CD14-positive monocyte (primary cell): ENCODE measurements around the gene EIF4ENIF1. TPM values are rescaled to one million over a fixed set of nuclear protein-coding genes. Genes with fewer than 3 reads are reported as not detected.

Experiments used
- DNase-seq, 3 donors: peaks; one replicate each; pipeline ENCODE4 v3.0.0-alpha.2; 2011 to 2022
- H2AFZ ChIP-seq: 2 replicates; pipeline ENCODE4 v1.6.0; 2012; ENCODE audit warnings: mild to moderate bottlenecking, low read depth, low read length, inconsistent platforms; ENCODE audit not compliant: insufficient read depth, poor library complexity, severe bottlenecking
- H3K27ac ChIP-seq, 2 donors: 1 replicate in 1 of 2; 2 replicates in 1 of 2; pipeline ENCODE4 v1.5.1; 2012 to 2013; ENCODE audit warnings: low read length in 2 of 2, control low read depth in 1 of 2, inconsistent platforms in 1 of 2, low read depth in 1 of 2, mild to moderate bottlenecking in 1 of 2
- H3K27me3 ChIP-seq, 2 donors: one replicate each; pipeline versions ENCODE4 v1.6.0 to v1.6.1; 2011 to 2013; ENCODE audit warnings: low read length in 2 of 2; ENCODE audit not compliant: control insufficient read depth in 2 of 2, insufficient read depth in 2 of 2
- H3K36me3 ChIP-seq, 2 donors: replicated peaks in 1 of 2; 1 replicate in 1 of 2; 2 replicates in 1 of 2; pipeline versions ENCODE4 v1.5.1 to v1.6.1; 2012 to 2013; ENCODE audit warnings: low read length in 2 of 2, control low read depth in 1 of 2, inconsistent platforms in 1 of 2, mild to moderate bottlenecking in 1 of 2; ENCODE audit not compliant: insufficient read depth in 2 of 2, control insufficient read depth in 1 of 2
- H3K4me1 ChIP-seq, 2 donors: 1 replicate in 1 of 2; 2 replicates in 1 of 2; pipeline versions ENCODE4 v1.5.1 to v1.6.1; 2012 to 2013; ENCODE audit warnings: low read length in 2 of 2, control low read depth in 1 of 2, inconsistent platforms in 1 of 2, mild to moderate bottlenecking in 1 of 2, moderate library complexity in 1 of 2; ENCODE audit not compliant: insufficient read depth in 2 of 2, control insufficient read depth in 1 of 2
- H3K4me2 ChIP-seq: replicated peaks from 2 replicates; pipeline ENCODE3; 2012; ENCODE audit warnings: low read length, moderate library complexity, mild to moderate bottlenecking; ENCODE audit not compliant: poor library complexity, severe bottlenecking; ENCODE audit errors: extremely low read depth
- H3K4me3 ChIP-seq, 3 experiments: fragments of 200-600 bp in 1 of 3; sonication (generic) in 1 of 3; replicated peaks in 1 of 3; 1 replicate in 2 of 3; 2 replicates in 1 of 3; pipeline ENCODE4 v1.5.1; 2011 to 2013; ENCODE audit warnings: low read length in 3 of 3, mild to moderate bottlenecking in 3 of 3, control low read depth in 2 of 3, low read depth in 2 of 3, inconsistent platforms in 1 of 3, moderate library complexity in 1 of 3
- H3K79me2 ChIP-seq: 2 replicates; pipeline ENCODE4 v1.6.0; 2012; ENCODE audit warnings: mild to moderate bottlenecking, control low read depth, inconsistent platforms, low read length, moderate library complexity; ENCODE audit not compliant: insufficient read depth
- H3K9ac ChIP-seq: 2 replicates; pipeline ENCODE4 v1.6.0; 2017; ENCODE audit warnings: low read length, mild to moderate bottlenecking; ENCODE audit not compliant: insufficient read depth, poor library complexity, severe bottlenecking
- H3K9me3 ChIP-seq, 2 donors: replicated peaks in 1 of 2; 1 replicate in 1 of 2; 2 replicates in 1 of 2; pipeline versions ENCODE4 v1.5.1 to v1.6.1; 2012 to 2013; ENCODE audit warnings: low read length in 2 of 2, control low read depth in 1 of 2; ENCODE audit not compliant: control insufficient read depth in 1 of 2, insufficient read depth in 1 of 2
- H4K20me1 ChIP-seq: 2 replicates; pipeline ENCODE4 v1.6.0; 2012; ENCODE audit warnings: mild to moderate bottlenecking, low read length, control low read depth, moderate library complexity; ENCODE audit not compliant: insufficient read depth
- H3K27ac Mint-ChIP-seq, 7 donors: one replicate each; pipeline ENCODE4 v1.8.0; 2020; ENCODE audit warnings: mild to moderate bottlenecking in 7 of 7, mixed read lengths in 7 of 7, moderate library complexity in 6 of 7, inconsistent platforms in 2 of 7
- H3K27me3 Mint-ChIP-seq, 3 donors: one replicate each; pipeline ENCODE4 v1.8.0; 2021 to 2022; ENCODE audit warnings: low read depth in 3 of 3, mild to moderate bottlenecking in 3 of 3, mixed read lengths in 3 of 3, moderate library complexity in 3 of 3, inconsistent platforms in 1 of 3
- H3K36me3 Mint-ChIP-seq, 2 donors: one replicate each; pipeline ENCODE4 v1.8.0; 2020; ENCODE audit warnings: mixed read lengths in 2 of 2, inconsistent platforms in 1 of 2, mild to moderate bottlenecking in 1 of 2
- H3K4me1 Mint-ChIP-seq: one replicate; pipeline ENCODE4 v1.8.0; 2020; ENCODE audit warnings: mild to moderate bottlenecking, mixed read lengths
- H3K4me3 Mint-ChIP-seq, 2 donors: one replicate each; pipeline ENCODE4 v1.8.0; 2020; ENCODE audit warnings: mild to moderate bottlenecking in 2 of 2, mixed read lengths in 2 of 2, moderate library complexity in 1 of 2
- H3K9me3 Mint-ChIP-seq, 7 donors: one replicate each; pipeline ENCODE4 v1.8.0; 2020 to 2022; ENCODE audit warnings: mixed read lengths in 7 of 7, mild to moderate bottlenecking in 6 of 7, moderate library complexity in 6 of 7, inconsistent platforms in 2 of 7
- CTCF ChIP-seq: fragments of 200-600 bp; IDR thresholded peaks from one replicate; pipeline ENCODE4 v1.8.0; 2022; ENCODE audit warnings: antibody characterized with exemption, mild to moderate bottlenecking
- WGBS: methylation state at CpG from one replicate; pipeline ENCODE4 v1.1.5; 2013; ENCODE audit warnings: missing lambda C conversion rate; ENCODE audit not compliant: insufficient coverage; 5-methylcytosine and 5-hydroxymethylcytosine counted together
- intact Hi-C, 2 donors: fragments of 100-400 bp; cut with micrococcal nuclease; formaldehyde crosslinking; loops; one replicate each; pipeline versions ENCODE4 v1.15.0 to v1.15.1; 2023
- polyA plus RNA-seq, 3 donors: library from polyadenylated mRNA; depleted of rRNA in 1 of 3; unstranded in 2 of 3; stranded (reverse) in 1 of 3; fragments of 300-500 nt in 2 of 3; fragments of >200 nt in 1 of 3; fragmentation: Illumina TruSeq in 2 of 3; gene quantifications; 1 replicate in 2 of 3; 2 replicates in 1 of 3; pipeline ENCODE4 v1.2.3, GENCODE V29; 2012 to 2021

The EIF4ENIF1 gene
- polyA plus RNA-seq, 3 donors: 2.5 to 17.0 (median 11.5) TPM

GRCh38 chr22:31504282-31504681 lies 14.6 kb upstream of the EIF4ENIF1 start:
- intact Hi-C loops: no loop called here
- Mint-ChIP-seq H3K36me3 (peaks cover 12 to 23% of the 10 kb centered on the region in 2 donors), H3K9me3 (peaks cover 0 to 9% (median 2%) of the 10 kb centered on the region in 7 donors), H3K27ac (no peak overlapping the region), H3K4me3 (no peak overlapping the region), H3K27me3 (no peaks in the 10 kb centered on the region), H3K4me1 (peaks cover 5% of the 10 kb centered on the region)
- H3K27ac ChIP-seq: no peak overlapping the region
- H3K4me3 ChIP-seq: no peak overlapping the region
- DNase-seq: no peak
- no CpG with 5 or more reads among the region's 4 CpGs for WGBS
- H3K4me1 ChIP-seq: no peaks in the 10 kb centered on the region
- no peaks in the 10 kb centered on the region for H3K9me3 ChIP-seq
- no peak overlapping the region for H3K4me2 ChIP-seq
- peaks cover 0 to 4% of the 10 kb centered on the region in 2 donors for H3K36me3 ChIP-seq
- H2AFZ ChIP-seq: no peak overlapping the region
- no peak for TF ChIP-seq CTCF
- no peaks in the 10 kb centered on the region for H3K27me3 ChIP-seq
- peaks cover 4% of the 10 kb centered on the region for H3K79me2 ChIP-seq
- no peaks in the 10 kb centered on the region for H4K20me1 ChIP-seq
- no peak overlapping the region for H3K9ac ChIP-seq

- Mint-ChIP-seq H3K27me3 (peaks cover 0 to 2% (median under 1%) of the 10 kb centered on the region in 3 donors), H3K4me3 (no peak overlapping the region), H3K36me3 (peaks cover 5 to 17% of the 10 kb centered on the region in 2 donors), H3K27ac (peak overlapping the region in 1 of 7 donors; percentile 30), H3K4me1 (peaks cover 5% of the 10 kb centered on the region), H3K9me3 (peaks cover 0 to 9% (median 2%) of the 10 kb centered on the region in 7 donors)
- H3K4me3 ChIP-seq: no peak overlapping the region
- peaks cover 4% of the 10 kb centered on the region for H3K79me2 ChIP-seq
- no peaks in the 10 kb centered on the region for H4K20me1 ChIP-seq
- no peak overlapping the region for H2AFZ ChIP-seq
- H3K27me3 ChIP-seq: no peaks in the 10 kb centered on the region
- no peak overlapping the region for H3K9ac ChIP-seq
- H3K9me3 ChIP-seq: no peaks in the 10 kb centered on the region
- no peak overlapping the region for H3K4me2 ChIP-seq
- 93% methylated on average over 6 of the region's 14 CpGs for whole genome bisulfite sequencing
- H3K36me3 ChIP-seq: no peaks in the 10 kb centered on the region
- no peak for DNase-seq
- intact Hi-C loops: no loop called here
- H3K4me1 ChIP-seq: no peaks in the 10 kb centered on the region
- no peak overlapping the region for H3K27ac ChIP-seq
- no peak for TF ChIP-seq CTCF
These were observed 13.7 kb upstream of the EIF4ENIF1 start for GRCh38 chr22:31503211-31503964.
